ENCODE measurements around the gene ZNF502.
A peak's percentile ranks its signal among the peaks of the same experiment; 100 is the strongest.
"Not testable (repeated sequence)": the region's sequence is repeated elsewhere in the genome, so short reads cannot be mapped to it uniquely, and the experiment has no call there.

ZNF502 gene

GRCh38 chr3:44712455-44713075 is at the start of gene ZNF502:
ZNF502 (plus strand) TSS chr3:44712660; CDS start chr3:44720262, 7,602 bp downstream.
- DNase-seq: peak; percentile 82

GRCh38 chr3:44665173-44665572 is 47.3 kb upstream of the ZNF502 start:
- no peak for DNase-seq

GRCh38 chr3:44666346-44666745 is 46.1 kb upstream of the ZNF502 start:
- no peak for DNase-seq

GRCh38 chr3:44669760-44670159 is 42.7 kb upstream of the ZNF502 start:
- DNase-seq: no peak

GRCh38 chr3:44673466-44673865 is 39.0 kb upstream of the ZNF502 start:
- DNase-seq: not testable (repeated sequence)

- no peak for DNase-seq
Observed at GRCh38 chr3:44674211-44674610, 38.2 kb upstream of the ZNF502 start.

- DNase-seq: no peak
Observed at GRCh38 chr3:44678480-44679116, 33.9 kb upstream of the ZNF502 start.

GRCh38 chr3:44680921-44681455 is 31.5 kb upstream of the ZNF502 start:
- DNase-seq: no peak

- no peak for DNase-seq
Observed at GRCh38 chr3:44682182-44682896, 30.1 kb upstream of the ZNF502 start.

- peak; percentile 75 for DNase-seq
Observed at GRCh38 chr3:44685128-44685800, 27.2 kb upstream of the ZNF502 start.

GRCh38 chr3:44687898-44688297 is 24.6 kb upstream of the ZNF502 start:
- no peak for DNase-seq

GRCh38 chr3:44721231-44722102 is 9.0 kb downstream of the ZNF502 start:
- DNase-seq: no peak

GRCh38 chr3:44722103-44722401 is 9.6 kb downstream of the ZNF502 start:
- DNase-seq: no peak

GRCh38 chr3:44729384-44729910 is 17.0 kb downstream of the ZNF502 start, which contains the start of gene ZNF501:
ZNF501 (plus strand) TSS chr3:44729635; CDS start chr3:44734422, 4,787 bp downstream.
- peak; percentile 90 for DNase-seq

GRCh38 chr3:44734646-44735168 is 22.2 kb downstream of the ZNF502 start:
- DNase-seq: no peak

- DNase-seq: no peak
Observed at GRCh38 chr3:44761101-44761423, 48.6 kb downstream of the ZNF502 start.

GRCh38 chr3:44761424-44762169 is 49.1 kb downstream of the ZNF502 start, which contains the start of the genes KIAA1143 and KIF15:
KIAA1143 (minus strand) TSS chr3:44761619; CDS start chr3:44761602, 17 bp downstream.
KIF15 (plus strand) TSS chr3:44761794; CDS start chr3:44761866, 72 bp downstream.
- DNase-seq: peak; percentile 90

- DNase-seq: no peak
Observed at GRCh38 chr3:44762170-44762677, 49.8 kb downstream of the ZNF502 start.

- no peak for DNase-seq
Observed at GRCh38 chr3:44762690-44763089, 50.2 kb downstream of the ZNF502 start.

- DNase-seq: no peak
Observed at GRCh38 chr3:44764248-44764647, 51.8 kb downstream of the ZNF502 start.

Data from T1000 (cell line).